HEK293 (cell line): ENCODE measurements around the gene MGLL.

Source experiments
- CTCF ChIA-PET: fragments of 350-600 bp; formaldehyde crosslinking; extraction: SDS; loops from one replicate; lab custom pipeline; 2021; ENCODE audit warnings: antibody characterized with exemption; lab: Yijun Ruan, JAX
- POLR2A ChIA-PET: fragments of 300-600 bp; formaldehyde crosslinking; extraction: SDS; loops from one replicate; lab custom pipeline; 2020; ENCODE audit warnings: antibody characterized with exemption, inconsistent platforms; lab: Yijun Ruan, JAX
- H3K27ac ChIP-seq: fragments of 200-500 bp; sonication (Bioruptor generic); 2 replicates; pipeline ENCODE4 v1.5.1; 2014; ENCODE audit warnings: low read depth, low read length, control low read depth, inconsistent platforms; ENCODE audit errors: extremely low read depth
- H3K36me3 ChIP-seq, 2 experiments: fragments of 200-500 bp in 1 of 2; sonication (Bioruptor generic) in 1 of 2; 1 replicate in 1 of 2; 2 replicates in 1 of 2; pipeline ENCODE4 v1.5.1; 2014 to 2017; ENCODE audit warnings: inconsistent platforms in 2 of 2, low read length in 2 of 2; ENCODE audit not compliant: control insufficient read depth in 2 of 2, insufficient read depth in 1 of 2
- H3K4me1 ChIP-seq: fragments of 200-500 bp; sonication (Bioruptor generic); 2 replicates; pipeline ENCODE4 v1.5.1; 2014; ENCODE audit warnings: mild to moderate bottlenecking, low read length, inconsistent platforms; ENCODE audit not compliant: control insufficient read depth, insufficient read depth
- H3K4me3 ChIP-seq: 2 replicates; pipeline ENCODE4 v1.5.1; 2011; ENCODE audit warnings: low read depth, mild to moderate bottlenecking, control low read depth, low read length, moderate library complexity
- H3K9me3 ChIP-seq: fragments of 200-500 bp; sonication (Bioruptor generic); 2 replicates; pipeline ENCODE4 v1.5.1; 2014; ENCODE audit warnings: low read depth, low read length, inconsistent platforms; ENCODE audit not compliant: control insufficient read depth, insufficient read depth
- AEBP2 ChIP-seq: fragments of 450-650 bp; formaldehyde crosslinking; IDR thresholded peaks from 2 replicates; pipeline ENCODE4 v1.5.1; 2016; ENCODE audit warnings: missing biosample characterization, missing genetic modification characterization, borderline replicate concordance
- GLI2 ChIP-seq: fragments of 450-650 bp; formaldehyde crosslinking; IDR thresholded peaks from 2 replicates; pipeline ENCODE4; 2017; ENCODE audit warnings: missing biosample characterization, missing genetic modification characterization, low read depth, borderline replicate concordance
- SCRT1 ChIP-seq: fragments of 450-650 bp; formaldehyde crosslinking; IDR thresholded peaks from 2 replicates; pipeline ENCODE4 v1.5.1; 2016; ENCODE audit warnings: missing biosample characterization, missing genetic modification characterization, borderline replicate concordance
- SP2 ChIP-seq: fragments of 450-650 bp; formaldehyde crosslinking; IDR thresholded peaks from 2 replicates; pipeline ENCODE4 v1.5.1; 2016; ENCODE audit warnings: missing biosample characterization, missing genetic modification characterization
- TSHZ1 ChIP-seq: fragments of 450-650 bp; formaldehyde crosslinking; IDR thresholded peaks from 2 replicates; pipeline ENCODE4 v1.5.1; 2016; ENCODE audit warnings: missing biosample characterization, missing genetic modification characterization, borderline replicate concordance
- ZBTB20 ChIP-seq: fragments of 450-650 bp; formaldehyde crosslinking; IDR thresholded peaks from 2 replicates; pipeline ENCODE4 v1.5.1; 2016; ENCODE audit warnings: missing biosample characterization, missing genetic modification characterization
- ZNF133 ChIP-seq: fragments of 450-650 bp; formaldehyde crosslinking; IDR thresholded peaks from 2 replicates; pipeline ENCODE4 v1.5.1; 2016; ENCODE audit warnings: missing biosample characterization, missing genetic modification characterization
- ZNF585B ChIP-seq: fragments of 450-650 bp; formaldehyde crosslinking; IDR thresholded peaks from 2 replicates; pipeline ENCODE4 v1.5.1; 2016; ENCODE audit warnings: missing biosample characterization, missing genetic modification characterization
- ZNF596 ChIP-seq: fragments of 450-650 bp; IDR thresholded peaks from 2 replicates; pipeline ENCODE4 v1.5.0; 2018; ENCODE audit warnings: missing biosample characterization, mild to moderate bottlenecking, missing genetic modification characterization, moderate library complexity
- ZNF610 ChIP-seq: fragments of 450-650 bp; formaldehyde crosslinking; IDR thresholded peaks from 2 replicates; pipeline ENCODE4 v1.5.1; 2016; ENCODE audit warnings: missing biosample characterization, missing genetic modification characterization, borderline replicate concordance
- ZNF654 ChIP-seq: fragments of 450-650 bp; formaldehyde crosslinking; IDR thresholded peaks from 2 replicates; pipeline ENCODE4 v1.5.1; 2016; ENCODE audit warnings: low read depth, missing biosample characterization, missing genetic modification characterization
- ZNF660 ChIP-seq: fragments of 450-650 bp; IDR thresholded peaks from 2 replicates; pipeline ENCODE4 v1.5.1; 2018; ENCODE audit warnings: missing biosample characterization, mild to moderate bottlenecking, missing genetic modification characterization
- ZNF670 ChIP-seq: fragments of 450-650 bp; formaldehyde crosslinking; IDR thresholded peaks from 2 replicates; pipeline ENCODE4 v1.5.1; 2016; ENCODE audit warnings: missing biosample characterization, missing genetic modification characterization, low read depth
- ZNF791 ChIP-seq: fragments of 450-650 bp; formaldehyde crosslinking; IDR thresholded peaks from 2 replicates; pipeline ENCODE4 v1.5.1; 2016; ENCODE audit warnings: missing biosample characterization, missing genetic modification characterization
- ZSCAN30 ChIP-seq: fragments of 450-650 bp; IDR thresholded peaks from 2 replicates; pipeline ENCODE4 v1.5.1; 2018; ENCODE audit warnings: missing biosample characterization, mild to moderate bottlenecking, missing genetic modification characterization, moderate library complexity
- TF ChIP-seq, protein P1 (sequence below): fragments of 450-650 bp; formaldehyde crosslinking; IDR thresholded peaks from 2 replicates; pipeline ENCODE4 v1.5.1; 2016; ENCODE audit warnings: missing biosample characterization, missing genetic modification characterization
- TF ChIP-seq, protein P2 (sequence below): fragments of 450-650 bp; formaldehyde crosslinking; IDR thresholded peaks from 2 replicates; pipeline ENCODE4 v1.5.1; 2016; ENCODE audit warnings: missing biosample characterization, missing genetic modification characterization
- TF ChIP-seq, protein P3 (sequence below): fragments of 450-650 bp; formaldehyde crosslinking; IDR thresholded peaks from 2 replicates; pipeline ENCODE4 v1.5.1; 2017; ENCODE audit warnings: missing biosample characterization, mild to moderate bottlenecking, missing genetic modification characterization, moderate library complexity

MGLL gene

GRCh38 chr3:127848131-127849129, 26.1 kb upstream of the MGLL start (continued):
- TF ChIP-seq TSHZ1 (tag by site-specific recombination) (no peak), GLI2 (tag by site-specific recombination) (no peak), ZNF670 (no peak), ZSCAN30 (tag by site-specific recombination) (no peak), AEBP2 (tag by site-specific recombination) (no peak), ZNF791 (tag by site-specific recombination) (no peak), ZBTB20 (tag by site-specific recombination) (no peak), ZNF585B (no peak)
- TF ChIP-seq, protein P1, sequence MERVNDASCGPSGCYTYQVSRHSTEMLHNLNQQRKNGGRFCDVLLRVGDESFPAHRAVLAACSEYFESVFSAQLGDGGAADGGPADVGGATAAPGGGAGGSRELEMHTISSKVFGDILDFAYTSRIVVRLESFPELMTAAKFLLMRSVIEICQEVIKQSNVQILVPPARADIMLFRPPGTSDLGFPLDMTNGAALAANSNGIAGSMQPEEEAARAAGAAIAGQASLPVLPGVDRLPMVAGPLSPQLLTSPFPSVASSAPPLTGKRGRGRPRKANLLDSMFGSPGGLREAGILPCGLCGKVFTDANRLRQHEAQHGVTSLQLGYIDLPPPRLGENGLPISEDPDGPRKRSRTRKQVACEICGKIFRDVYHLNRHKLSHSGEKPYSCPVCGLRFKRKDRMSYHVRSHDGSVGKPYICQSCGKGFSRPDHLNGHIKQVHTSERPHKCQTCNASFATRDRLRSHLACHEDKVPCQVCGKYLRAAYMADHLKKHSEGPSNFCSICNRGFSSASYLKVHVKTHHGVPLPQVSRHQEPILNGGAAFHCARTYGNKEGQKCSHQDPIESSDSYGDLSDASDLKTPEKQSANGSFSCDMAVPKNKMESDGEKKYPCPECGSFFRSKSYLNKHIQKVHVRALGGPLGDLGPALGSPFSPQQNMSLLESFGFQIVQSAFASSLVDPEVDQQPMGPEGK (tag by site-specific recombination) = no peak
- TF ChIP-seq, all 188 proteins: peak for 0

GRCh38 chr3:127847236-127847720, 25.0 kb upstream of the MGLL start:
- Histone ChIP-seq H3K9me3 (no peaks in the 10 kb centered on the region), H3K4me3 (no peak overlapping the region), H3K4me1 (no peaks in the 10 kb centered on the region), H3K27ac (no peak overlapping the region), H3K36me3 (no peaks in the 10 kb centered on the region)
- TF ChIP-seq ZNF133 (tag by site-specific recombination) (no peak), ZNF610 (tag by site-specific recombination) (no peak), ZNF654 (no peak), SP2 (tag by site-specific recombination) (no peak), ZNF596 (tag by site-specific recombination) (no peak), SCRT1 (tag by site-specific recombination) (no peak), ZNF660 (no peak)
- TF ChIP-seq, protein P2, sequence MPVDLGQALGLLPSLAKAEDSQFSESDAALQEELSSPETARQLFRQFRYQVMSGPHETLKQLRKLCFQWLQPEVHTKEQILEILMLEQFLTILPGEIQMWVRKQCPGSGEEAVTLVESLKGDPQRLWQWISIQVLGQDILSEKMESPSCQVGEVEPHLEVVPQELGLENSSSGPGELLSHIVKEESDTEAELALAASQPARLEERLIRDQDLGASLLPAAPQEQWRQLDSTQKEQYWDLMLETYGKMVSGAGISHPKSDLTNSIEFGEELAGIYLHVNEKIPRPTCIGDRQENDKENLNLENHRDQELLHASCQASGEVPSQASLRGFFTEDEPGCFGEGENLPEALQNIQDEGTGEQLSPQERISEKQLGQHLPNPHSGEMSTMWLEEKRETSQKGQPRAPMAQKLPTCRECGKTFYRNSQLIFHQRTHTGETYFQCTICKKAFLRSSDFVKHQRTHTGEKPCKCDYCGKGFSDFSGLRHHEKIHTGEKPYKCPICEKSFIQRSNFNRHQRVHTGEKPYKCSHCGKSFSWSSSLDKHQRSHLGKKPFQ = no peak
- TF ChIP-seq, protein P3, sequence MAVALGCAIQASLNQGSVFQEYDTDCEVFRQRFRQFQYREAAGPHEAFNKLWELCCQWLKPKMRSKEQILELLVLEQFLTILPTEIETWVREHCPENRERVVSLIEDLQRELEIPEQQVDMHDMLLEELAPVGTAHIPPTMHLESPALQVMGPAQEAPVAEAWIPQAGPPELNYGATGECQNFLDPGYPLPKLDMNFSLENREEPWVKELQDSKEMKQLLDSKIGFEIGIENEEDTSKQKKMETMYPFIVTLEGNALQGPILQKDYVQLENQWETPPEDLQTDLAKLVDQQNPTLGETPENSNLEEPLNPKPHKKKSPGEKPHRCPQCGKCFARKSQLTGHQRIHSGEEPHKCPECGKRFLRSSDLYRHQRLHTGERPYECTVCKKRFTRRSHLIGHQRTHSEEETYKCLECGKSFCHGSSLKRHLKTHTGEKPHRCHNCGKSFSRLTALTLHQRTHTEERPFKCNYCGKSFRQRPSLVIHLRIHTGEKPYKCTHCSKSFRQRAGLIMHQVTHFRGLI (tag by site-specific recombination) = no peak
- CTCF ChIA-PET = no interaction called here
- POLR2A ChIA-PET = no interaction called here
